CD4-positive, alpha-beta T cell treated with Interleukin-6 for 4 hours (primary cell): ENCODE measurements around the gene SLC38A8.

Source experiments
- DNase-seq: peaks from one replicate; pipeline ENCODE4 v3.0.0-alpha.2; 2020; ENCODE audit warnings: mixed read lengths

SLC38A8 gene

GRCh38 chr16:84047626-84048025 lies 5.0 kb upstream of the SLC38A8 start:
- DNase-seq = no peak

GRCh38 chr16:84047206-84047605 lies 4.6 kb upstream of the SLC38A8 start:
- DNase-seq = no peak

GRCh38 chr16:84045818-84046470 lies 3.3 kb upstream of the SLC38A8 start:
- DNase-seq = no peak

GRCh38 chr16:84045001-84045817 lies 2.6 kb upstream of the SLC38A8 start:
- DNase-seq = no peak

- DNase-seq = no peak
Measured at GRCh38 chr16:84044118-84044488, 1.5 kb upstream of the SLC38A8 start.

GRCh38 chr16:84043486-84044117 lies 1.0 kb upstream of the SLC38A8 start:
- no peak for DNase-seq

GRCh38 chr16:84042879-84043485 lies 387 bp upstream of the SLC38A8 start:
- DNase-seq = no peak

- no peak for DNase-seq
Measured at GRCh38 chr16:84041881-84042280, 714 bp downstream of the SLC38A8 start.

GRCh38 chr16:84040823-84041820 lies 1.5 kb downstream of the SLC38A8 start:
- no peak for DNase-seq

- no peak for DNase-seq
Measured at GRCh38 chr16:84040226-84040822, 2.3 kb downstream of the SLC38A8 start.

- no peak for DNase-seq
Measured at GRCh38 chr16:84039696-84040095, 2.9 kb downstream of the SLC38A8 start.

- no peak for DNase-seq
Measured at GRCh38 chr16:84038469-84038868, 4.1 kb downstream of the SLC38A8 start.

GRCh38 chr16:84036982-84037425 lies 5.6 kb downstream of the SLC38A8 start:
- DNase-seq = no peak

GRCh38 chr16:84036131-84036530 lies 6.5 kb downstream of the SLC38A8 start:
- no peak for DNase-seq

- no peak for DNase-seq
Measured at GRCh38 chr16:84034516-84034915, 8.1 kb downstream of the SLC38A8 start.

- DNase-seq = no peak
Measured at GRCh38 chr16:84033251-84034195, 9.1 kb downstream of the SLC38A8 start.

GRCh38 chr16:84032458-84033178 lies 10.0 kb downstream of the SLC38A8 start:
- DNase-seq = no peak

- DNase-seq = no peak
Measured at GRCh38 chr16:84031556-84031955, 11.0 kb downstream of the SLC38A8 start.

GRCh38 chr16:84029297-84030047 lies 13.1 kb downstream of the SLC38A8 start:
- DNase-seq = no peak
